C4-2B (cell line): ENCODE results near the gene RAB42.

Source experiments
- H3K27ac ChIP-seq: fragments of 450-650 bp; 2 replicates; pipeline ENCODE4 v1.5.1; 2017
- ZFX ChIP-seq: fragments of 450-650 bp; IDR thresholded peaks from 2 replicates; pipeline ENCODE4 v1.6.1; 2017
- TF ChIP-seq, protein P1 (sequence below): fragments of 450-650 bp; conservative IDR thresholded peaks from 2 replicates; pipeline ENCODE4 v1.5.1; 2017; ENCODE audit warnings: mild to moderate bottlenecking

RAB42 gene

DNA sequence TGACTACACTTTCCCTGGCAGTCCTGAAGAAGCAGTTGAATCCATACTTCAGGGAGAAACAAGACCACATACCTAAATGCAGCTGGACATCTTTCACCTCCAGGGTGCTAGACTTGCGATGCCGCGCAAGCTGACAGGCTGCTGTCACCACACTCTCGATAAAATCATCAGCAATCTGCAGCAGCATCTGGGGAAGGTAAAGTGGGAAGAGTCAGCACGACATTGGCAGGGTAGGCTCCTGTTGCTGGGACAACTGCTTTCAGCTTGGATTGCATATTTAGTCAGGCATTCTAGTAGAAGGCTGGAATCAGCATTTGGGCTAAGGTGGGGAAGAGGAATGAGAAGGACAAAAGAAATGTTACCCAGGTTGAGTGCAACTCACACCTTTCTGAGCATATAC lies 21.1 kb downstream of the RAB42 start:
- no peak overlapping the region for H3K27ac ChIP-seq
- TF ChIP-seq, protein P1, sequence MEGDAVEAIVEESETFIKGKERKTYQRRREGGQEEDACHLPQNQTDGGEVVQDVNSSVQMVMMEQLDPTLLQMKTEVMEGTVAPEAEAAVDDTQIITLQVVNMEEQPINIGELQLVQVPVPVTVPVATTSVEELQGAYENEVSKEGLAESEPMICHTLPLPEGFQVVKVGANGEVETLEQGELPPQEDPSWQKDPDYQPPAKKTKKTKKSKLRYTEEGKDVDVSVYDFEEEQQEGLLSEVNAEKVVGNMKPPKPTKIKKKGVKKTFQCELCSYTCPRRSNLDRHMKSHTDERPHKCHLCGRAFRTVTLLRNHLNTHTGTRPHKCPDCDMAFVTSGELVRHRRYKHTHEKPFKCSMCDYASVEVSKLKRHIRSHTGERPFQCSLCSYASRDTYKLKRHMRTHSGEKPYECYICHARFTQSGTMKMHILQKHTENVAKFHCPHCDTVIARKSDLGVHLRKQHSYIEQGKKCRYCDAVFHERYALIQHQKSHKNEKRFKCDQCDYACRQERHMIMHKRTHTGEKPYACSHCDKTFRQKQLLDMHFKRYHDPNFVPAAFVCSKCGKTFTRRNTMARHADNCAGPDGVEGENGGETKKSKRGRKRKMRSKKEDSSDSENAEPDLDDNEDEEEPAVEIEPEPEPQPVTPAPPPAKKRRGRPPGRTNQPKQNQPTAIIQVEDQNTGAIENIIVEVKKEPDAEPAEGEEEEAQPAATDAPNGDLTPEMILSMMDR: no peak
- TF ChIP-seq ZFX: no peak

DNA sequence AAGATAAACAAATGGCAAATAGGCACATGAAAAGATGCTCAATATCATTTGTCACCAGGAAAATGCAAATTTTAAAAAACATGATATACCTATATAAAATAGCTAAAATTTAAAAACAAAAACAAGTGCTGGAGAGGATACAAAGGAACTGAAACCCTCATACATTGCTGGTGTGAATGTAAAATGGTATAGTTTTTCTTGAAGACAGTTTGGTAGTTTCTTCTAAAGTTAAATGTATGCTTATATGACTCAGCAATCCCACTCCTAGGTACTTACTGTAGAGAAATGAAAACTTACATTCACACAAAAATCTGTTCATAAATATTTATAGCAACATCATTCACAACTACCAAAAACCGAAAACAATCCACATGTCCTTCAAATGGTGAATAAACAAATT lies 39.6 kb downstream of the RAB42 start:
- no peak for TF ChIP-seq ZFX
- TF ChIP-seq, protein P1: no peak

DNA sequence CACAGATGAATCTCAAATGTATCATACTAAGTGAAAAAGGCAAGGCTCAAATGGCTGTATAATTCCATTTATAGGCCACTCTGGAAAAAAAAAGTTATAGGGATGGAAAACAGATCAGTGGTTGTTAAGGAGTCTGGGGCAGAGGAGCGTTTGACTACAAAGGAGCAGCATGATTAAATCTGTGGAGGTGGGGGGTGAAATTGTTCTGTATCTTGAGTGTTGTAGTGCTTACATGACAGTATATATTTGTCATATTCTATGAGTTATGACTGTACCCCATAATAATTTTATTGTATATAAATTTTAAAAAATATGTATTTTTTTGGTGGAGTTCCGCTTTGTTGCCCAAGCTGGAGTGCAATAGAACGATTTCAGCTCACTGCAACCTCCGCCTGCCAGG lies 40.5 kb downstream of the RAB42 start:
- H3K27ac ChIP-seq: no peak overlapping the region
- TF ChIP-seq, protein P1: no peak
- no peak for TF ChIP-seq ZFX

More for the DNA sequence above, 39.6 kb downstream of the RAB42 start:
- H3K27ac ChIP-seq: no peak overlapping the region

DNA sequence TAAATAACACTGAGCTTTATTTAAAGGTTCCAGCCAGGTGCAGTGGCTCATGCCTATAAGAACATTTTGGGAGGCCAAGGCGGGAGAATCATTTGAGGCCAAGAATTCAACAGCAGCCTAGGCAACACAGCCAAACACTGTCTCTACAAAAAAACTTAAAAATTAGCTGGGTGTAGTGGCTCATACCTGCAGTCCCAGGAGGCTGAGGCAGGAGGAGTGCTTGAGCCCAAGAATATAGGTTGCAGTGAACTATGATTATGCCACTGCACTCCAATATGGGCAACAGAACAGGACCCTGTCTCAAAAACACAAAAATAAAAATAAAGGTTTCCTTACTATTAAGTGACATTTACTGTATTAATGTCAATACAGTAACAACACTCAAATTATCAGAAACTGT lies 48.7 kb downstream of the RAB42 start:
- no peak overlapping the region for H3K27ac ChIP-seq
- TF ChIP-seq, protein P1: no peak; the same call in 1 of the 2 replicates
- no peak for TF ChIP-seq ZFX

DNA sequence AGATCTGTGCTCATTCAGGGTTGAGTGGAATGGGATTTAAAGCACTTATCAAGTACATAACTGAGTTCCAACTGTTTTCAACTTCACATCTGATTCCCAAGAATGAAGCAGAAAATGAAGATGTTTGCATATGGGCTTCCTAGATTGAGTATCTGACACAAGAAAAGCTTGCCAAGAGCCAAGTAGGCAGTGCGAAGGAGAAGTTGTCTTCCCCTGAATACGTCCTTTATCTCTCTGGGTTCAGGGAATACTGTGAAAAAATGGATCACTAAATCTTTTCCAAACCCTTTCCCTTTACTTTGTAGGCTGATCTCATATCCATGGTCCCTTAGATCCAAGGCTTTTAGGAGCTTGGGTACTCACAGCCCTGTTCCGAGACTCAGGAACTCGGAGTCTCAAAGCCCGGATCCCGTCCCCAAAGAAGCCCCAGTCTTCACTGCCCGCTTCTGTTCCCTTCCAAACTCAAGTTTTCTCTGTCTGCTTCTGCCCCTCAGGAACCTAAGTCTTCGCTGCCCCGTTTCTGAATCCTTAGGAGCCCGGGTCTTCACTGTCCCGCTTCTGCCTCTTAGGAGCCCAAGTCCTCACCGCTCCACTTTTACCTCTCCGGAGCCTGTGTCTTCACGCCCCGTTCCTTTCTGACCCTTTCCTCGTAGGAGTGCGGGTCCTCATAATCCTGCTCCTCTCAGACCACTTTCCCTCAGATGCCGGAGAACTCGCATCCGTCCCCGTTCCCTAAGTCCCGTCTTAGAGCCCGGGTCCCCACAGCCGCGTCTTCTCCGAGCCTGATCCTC lies 50.2 kb downstream of the RAB42 start:
- TF ChIP-seq, protein P1: no peak
- no peak for TF ChIP-seq ZFX
- peak overlapping the region; percentile 92 for H3K27ac ChIP-seq

DNA sequence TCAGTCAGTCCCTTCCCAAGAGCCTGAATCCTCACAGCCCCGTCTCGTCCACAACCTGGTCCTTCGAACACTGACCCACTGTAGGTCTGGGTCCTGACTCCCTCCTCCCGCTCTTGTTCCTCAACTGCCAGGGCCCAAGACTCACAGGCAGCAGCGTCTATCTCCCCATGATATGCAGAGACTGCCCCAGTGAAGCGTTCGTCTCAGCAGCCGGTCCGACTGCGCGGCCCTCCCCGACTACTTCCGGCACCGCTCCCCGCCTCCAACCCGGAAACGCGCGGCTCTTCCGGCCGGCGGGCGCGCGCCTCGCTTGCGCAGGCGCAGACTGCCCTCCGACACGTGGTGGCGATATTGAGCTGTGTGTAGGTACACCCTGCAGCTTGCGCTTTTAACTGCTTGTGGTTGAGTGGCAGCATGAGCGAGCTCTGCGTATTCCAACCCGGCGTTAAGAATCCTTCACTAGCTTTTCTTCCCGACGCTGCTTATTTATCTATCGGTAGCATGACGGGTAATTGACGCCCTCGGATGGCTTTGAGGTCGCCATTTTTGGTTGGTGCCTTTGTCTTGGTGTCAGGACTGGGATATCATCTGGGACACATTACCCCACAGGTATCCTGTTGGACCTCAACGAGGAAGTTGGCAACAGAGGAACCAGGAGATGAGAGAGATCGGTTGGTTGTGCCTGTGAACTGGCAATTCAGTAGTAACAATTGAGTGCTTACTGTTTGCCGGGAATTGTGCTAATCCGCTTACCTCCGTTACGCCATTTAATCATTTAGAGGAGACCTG lies 51.0 kb downstream of the RAB42 start, which contains the start of gene TAF12:
Gene TAF12, minus strand, starts transcription at position 221 of the 789 bp plus-strand sequence. CDS start 20,986 bp downstream, outside the sequence.
- TF ChIP-seq, protein P1: peak; percentile 53
- peak; percentile 56; the same call in 1 of the 2 replicates for TF ChIP-seq ZFX
- peak within 1 kb of the TSS; percentile 92 for H3K27ac ChIP-seq

DNA sequence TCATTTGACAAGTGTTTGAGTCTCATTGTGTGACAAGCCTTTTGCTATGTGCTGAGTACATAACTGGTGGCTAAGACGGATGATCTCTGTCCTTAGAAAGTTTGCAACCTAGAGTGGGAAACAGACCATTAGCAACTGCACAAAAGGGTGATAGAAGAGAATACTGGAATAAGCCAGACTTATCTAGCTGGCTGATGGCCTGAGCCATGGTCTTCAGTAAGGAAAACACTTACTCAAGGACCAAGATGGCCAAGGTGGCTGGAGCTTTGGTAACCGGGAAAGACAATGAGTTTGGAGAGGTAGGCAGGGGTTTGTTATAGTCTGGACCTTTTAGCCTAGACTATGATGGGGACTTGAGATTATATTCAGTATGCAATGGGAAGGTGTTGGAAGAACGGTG lies 52.4 kb downstream of the RAB42 start:
- TF ChIP-seq, protein P1: no peak
- no peak for TF ChIP-seq ZFX
- peak overlapping the region; percentile 92; the same call in 1 of the 2 replicates for H3K27ac ChIP-seq
